AG09309 (cell line): ENCODE data around the gene SNRPD1.
"Not testable (repeated sequence)": the region's sequence is repeated elsewhere in the genome, so short reads cannot be mapped to it uniquely, and the experiment has no call there.

Experiments
- DNase-seq: peaks from one replicate; pipeline ENCODE4 v3.0.0-alpha.2; 2010; ENCODE audit warnings: low read depth
- H3K4me3 ChIP-seq: 2 replicates; pipeline ENCODE4 v1.5.1; 2011; ENCODE audit warnings: mild to moderate bottlenecking, low read depth, low read length, moderate library complexity; ENCODE audit not compliant: control insufficient read depth
- CTCF ChIP-seq: IDR thresholded peaks from 2 replicates; pipeline ENCODE4 v1.5.1; 2011; ENCODE audit warnings: mild to moderate bottlenecking, low read depth, low read length, inconsistent platforms; ENCODE audit not compliant: insufficient read depth, control insufficient read depth; ENCODE audit errors: missing control alignments

SNRPD1 gene

GRCh38 chr18:21605213-21605612, 6.9 kb upstream of the SNRPD1 start:
- TF ChIP-seq CTCF: no peak
- DNase-seq: no peak
- H3K4me3 ChIP-seq: no peak overlapping the region

GRCh38 chr18:21611401-21612124, 551 bp upstream of the SNRPD1 start:
- H3K4me3 ChIP-seq: peak overlapping the region; percentile 67
- DNase-seq: not testable (repeated sequence)

- DNase-seq, H3K4me3 ChIP-seq: not testable (repeated sequence)
Measured at GRCh38 chr18:21621640-21622039, 9.5 kb downstream of the SNRPD1 start.

GRCh38 chr18:21629089-21629832, 17.1 kb downstream of the SNRPD1 start:
- no peak for DNase-seq
- no peak for TF ChIP-seq CTCF
- H3K4me3 ChIP-seq: no peak overlapping the region

- H3K4me3 ChIP-seq: no peak overlapping the region
- no peak for DNase-seq
- TF ChIP-seq CTCF: peak; percentile 9
Measured at GRCh38 chr18:21632393-21632792, 20.3 kb downstream of the SNRPD1 start.

GRCh38 chr18:21634588-21635199, 22.6 kb downstream of the SNRPD1 start:
- no peak for TF ChIP-seq CTCF
- H3K4me3 ChIP-seq: no peak overlapping the region
- no peak for DNase-seq

GRCh38 chr18:21636769-21637168, 24.7 kb downstream of the SNRPD1 start:
- no peak overlapping the region for H3K4me3 ChIP-seq
- no peak for TF ChIP-seq CTCF
- no peak for DNase-seq

- no peak for DNase-seq
- TF ChIP-seq CTCF: no peak
- no peak overlapping the region for H3K4me3 ChIP-seq
Measured at GRCh38 chr18:21638822-21639221, 26.7 kb downstream of the SNRPD1 start.

GRCh38 chr18:21640375-21640774, 28.3 kb downstream of the SNRPD1 start:
- not testable (repeated sequence) for H3K4me3 ChIP-seq, DNase-seq
